Keratinocyte (primary cell): Measurements from ENCODE around the gene TBC1D14. TPM values are rescaled to one million over a fixed set of nuclear protein-coding genes. Genes with fewer than 3 reads are reported as not detected.

Experiments
- DNase-seq: peaks from one replicate; pipeline ENCODE4 v3.0.0-alpha.2; 2011; ENCODE audit warnings: low read depth, missing footprints, low spot score
- FAIRE-seq: peaks from 2 replicates; lab custom pipeline; 2011; peaks lifted over from hg19 to GRCh38; lab: Jason Lieb, UNC
- H2AFZ ChIP-seq: 2 replicates; pipeline ENCODE4 v1.6.0; 2012; ENCODE audit warnings: low read length, control low read depth, inconsistent platforms; ENCODE audit not compliant: control insufficient read depth
- H3K27ac ChIP-seq: 2 replicates; pipeline ENCODE4 v1.5.1; 2011; ENCODE audit warnings: low read length; ENCODE audit not compliant: control insufficient read depth, insufficient read depth
- H3K27me3 ChIP-seq: 3 replicates; pipeline ENCODE4 v1.6.0; 2011; ENCODE audit warnings: low read length; ENCODE audit not compliant: control insufficient read depth, insufficient read depth; ENCODE audit errors: extremely low read depth
- H3K36me3 ChIP-seq, 2 experiments: 2 replicates in 1 of 2; 3 replicates in 1 of 2; pipeline ENCODE4 v1.5.1; 2011; ENCODE audit warnings: low read length in 2 of 2, mild to moderate bottlenecking in 1 of 2; ENCODE audit not compliant: control insufficient read depth in 2 of 2, insufficient read depth in 2 of 2; ENCODE audit errors: extremely low read depth in 1 of 2
- H3K4me1 ChIP-seq: 3 replicates; pipeline ENCODE4 v1.5.1; 2011; ENCODE audit warnings: low read length; ENCODE audit not compliant: control insufficient read depth, insufficient read depth; ENCODE audit errors: extremely low read depth
- H3K4me2 ChIP-seq: 3 replicates; pipeline ENCODE4 v1.6.0; 2011; ENCODE audit warnings: low read depth, low read length; ENCODE audit not compliant: control insufficient read depth, insufficient read depth; ENCODE audit errors: extremely low read depth
- H3K4me3 ChIP-seq, 3 experiments: fragments of 200-600 bp in 1 of 3; sonication (generic) in 1 of 3; 2 replicates in 2 of 3; 3 replicates in 1 of 3; pipeline ENCODE4 v1.5.1; 2011 to 2016; ENCODE audit warnings: low read length in 3 of 3, mild to moderate bottlenecking in 3 of 3, control low read depth in 2 of 3, inconsistent platforms in 1 of 3, low read depth in 1 of 3, mixed read lengths in 1 of 3, mixed run types in 1 of 3, moderate library complexity in 1 of 3; ENCODE audit not compliant: control insufficient read depth in 2 of 3, insufficient read depth in 2 of 3; ENCODE audit errors: extremely low read depth in 1 of 3
- H3K79me2 ChIP-seq: 2 replicates; pipeline ENCODE4 v1.6.0; 2012; ENCODE audit warnings: low read length; ENCODE audit not compliant: control insufficient read depth, insufficient read depth
- H3K9ac ChIP-seq: 3 replicates; pipeline ENCODE4 v1.6.0; 2011; ENCODE audit warnings: low read length; ENCODE audit not compliant: control insufficient read depth, insufficient read depth; ENCODE audit errors: extremely low read depth
- H3K9me1 ChIP-seq: 3 replicates; pipeline ENCODE4 v1.6.0; 2011; ENCODE audit warnings: low read length; ENCODE audit not compliant: control insufficient read depth, insufficient read depth; ENCODE audit errors: extremely low read depth
- H3K9me3 ChIP-seq: 2 replicates; pipeline ENCODE4 v1.5.1; 2012; ENCODE audit warnings: low read depth, low read length; ENCODE audit not compliant: control insufficient read depth
- H4K20me1 ChIP-seq: 3 replicates; pipeline ENCODE4 v1.6.0; 2011; ENCODE audit warnings: low read length; ENCODE audit not compliant: control insufficient read depth, insufficient read depth; ENCODE audit errors: extremely low read depth
- CTCF ChIP-seq, 3 experiments: IDR thresholded peaks in 1 of 3; conservative IDR thresholded peaks in 1 of 3; optimal IDR thresholded peaks in 1 of 3; 2 replicates in 2 of 3; 3 replicates in 1 of 3; pipeline versions ENCODE3 to v1.5.1; 2011; ENCODE audit warnings: low read length in 3 of 3, mild to moderate bottlenecking in 3 of 3, moderate library complexity in 2 of 3, control low read depth in 1 of 3, inconsistent platforms in 1 of 3; ENCODE audit not compliant: insufficient read depth in 2 of 3; ENCODE audit errors: extremely low read depth in 1 of 3
- EZH2 ChIP-seq: IDR thresholded peaks from one replicate; pipeline ENCODE4 v1.6.1; 2012; ENCODE audit warnings: inconsistent platforms, mild to moderate bottlenecking, low read length, moderate library complexity
- dilution Hi-C: fragments of 300-500 bp; cut with MboI; formaldehyde crosslinking; loops from one replicate; pipeline ENCODE4 v1.7.0; 2020; ENCODE audit warnings: low sequenced_read_pairs; ENCODE audit not compliant: extremely low pct_ligation_motif_present
- polyA plus RNA-seq, 5 experiments: library from polyadenylated mRNA; depleted of rRNA in 3 of 5; stranded (reverse) in 3 of 5; stranded (forward) in 1 of 5; unstranded in 1 of 5; fragments of >200 nt; gene quantifications; 1 replicate in 1 of 5; 2 replicates in 3 of 5; 3 replicates in 1 of 5; pipeline versions ENCODE4 v1.2.1 to v1.2.3, GENCODE V29; 2011 to 2012; ENCODE audit warnings: missing spikeins in 2 of 5, low read depth in 1 of 5, low replicate concordance in 1 of 5

Gene TBC1D14
- polyA plus RNA-seq, 1 donor (not counting 4 experiments of a cell fraction or from before 2014, with no cell fraction given) = 55.1 TPM

- no peaks in the 10 kb centered on the region for H4K20me1 ChIP-seq
- H3K9me1 ChIP-seq = no peaks in the 10 kb centered on the region
- H3K9me3 ChIP-seq = no peaks in the 10 kb centered on the region
- H2AFZ ChIP-seq = no peak overlapping the region
- H3K4me2 ChIP-seq = no peak overlapping the region
- FAIRE-seq = no peak
- H3K4me3 ChIP-seq = no peak overlapping the region
- no peak overlapping the region for H3K9ac ChIP-seq
- TF ChIP-seq EZH2 = no peak
- TF ChIP-seq CTCF (optimal IDR thresholded peaks at IDR 0.05 in 1 of 3, IDR thresholded peaks at IDR 0.05 in 1 of 3, conservative IDR thresholded peaks at IDR 0.05 in 1 of 3; ENCODE audit: extremely low read depth in 1 of 3, insufficient read depth in 2 of 3, low read length in 3 of 3) = no peak
- H3K4me1 ChIP-seq = peaks cover 20% of the 10 kb centered on the region
- no peaks in the 10 kb centered on the region for H3K27me3 ChIP-seq
- DNase-seq = no peak
- no peak overlapping the region for H3K27ac ChIP-seq
- dilution Hi-C loops = no loop called here
- peaks cover 12% of the 10 kb centered on the region for H3K79me2 ChIP-seq
- H3K36me3 ChIP-seq = no peaks in the 10 kb centered on the region
Measured at GRCh38 chr4:6983544-6984142, 74.0 kb downstream of the TBC1D14 start.

- Histone ChIP-seq H3K79me2 (peaks cover 24% of the 10 kb centered on the region), H2AFZ (no peak overlapping the region), H3K9ac (no peak overlapping the region), H4K20me1 (no peaks in the 10 kb centered on the region), H3K4me1 (peaks cover 32% of the 10 kb centered on the region), H3K27me3 (no peaks in the 10 kb centered on the region), H3K9me1 (no peaks in the 10 kb centered on the region), H3K9me3 (no peaks in the 10 kb centered on the region), H3K4me3 (no peak overlapping the region), H3K36me3 (peaks cover 0 to 9% of the 10 kb centered on the region in 2 experiments), H3K27ac (no peak overlapping the region), H3K4me2 (no peak overlapping the region)
- dilution Hi-C loops = no loop called here
- TF ChIP-seq EZH2 (no peak), CTCF (optimal IDR thresholded peaks at IDR 0.05 in 1 of 3, IDR thresholded peaks at IDR 0.05 in 1 of 3, conservative IDR thresholded peaks at IDR 0.05 in 1 of 3; ENCODE audit: extremely low read depth in 1 of 3, insufficient read depth in 2 of 3, low read length in 3 of 3) (no peak)
- DNase-seq = no peak
- no peak for FAIRE-seq
Measured at GRCh38 chr4:6984612-6985425, 75.2 kb downstream of the TBC1D14 start.
